AG09319 (cell line): Measurements from ENCODE around the gene HOXD4.

Source experiments
- DNase-seq: peaks from one replicate; pipeline ENCODE4 v3.0.0-alpha.2; 2010; ENCODE audit warnings: low read depth; ENCODE audit errors: extremely low read depth
- CTCF ChIP-seq: IDR thresholded peaks from 2 replicates; pipeline ENCODE4 v1.5.1; 2011; ENCODE audit warnings: low read depth, mild to moderate bottlenecking, inconsistent platforms, low read length, moderate library complexity

HOXD4 gene

GRCh38 chr2:176151442-176152287, at the start of gene HOXD4:
Gene HOXD4 (plus strand): TSS chr2:176151550. CDS start chr2:176151634, 84 bp downstream.
- DNase-seq, result no peak
- TF ChIP-seq CTCF, result no peak

- TF ChIP-seq CTCF, result no peak
These were observed 49.5 kb upstream of the HOXD4 start for GRCh38 chr2:176101842-176102241.

GRCh38 chr2:176102309-176102866, 49.0 kb upstream of the HOXD4 start:
- no peak for DNase-seq
- no peak for TF ChIP-seq CTCF

More at GRCh38 chr2:176101842-176102241, 49.5 kb upstream of the HOXD4 start:
- no peak for DNase-seq

- no peak for TF ChIP-seq CTCF
- DNase-seq, result no peak
These were observed 48.2 kb upstream of the HOXD4 start for GRCh38 chr2:176103194-176103593.

- DNase-seq, result no peak
- no peak for TF ChIP-seq CTCF
These were observed 47.5 kb upstream of the HOXD4 start for GRCh38 chr2:176103742-176104315.

GRCh38 chr2:176104316-176105077, 46.9 kb upstream of the HOXD4 start:
- TF ChIP-seq CTCF, result no peak
- no peak for DNase-seq
